Testis (tissue), 3 donors: ENCODE results near the gene MTFMT. TPM values are rescaled to one million over a fixed set of nuclear protein-coding genes. Genes with fewer than 3 reads are reported as not detected.

Source experiments
- DNase-seq: peaks from one replicate; pipeline ENCODE4 v3.0.0-alpha.2; 2019
- H3K27ac ChIP-seq, 2 donors: fragments of 200-600 bp; sonication (generic); one replicate each; pipeline ENCODE4 v1.5.1; 2019
- H3K27me3 ChIP-seq: fragments of 200-600 bp; sonication (generic); one replicate; pipeline ENCODE4 v1.5.1; 2019
- H3K36me3 ChIP-seq: fragments of 200-600 bp; sonication (generic); one replicate; pipeline ENCODE4 v1.5.1; 2017; ENCODE audit warnings: low read depth; ENCODE audit errors: missing control alignments
- H3K4me1 ChIP-seq: fragments of 200-600 bp; sonication (generic); one replicate; pipeline ENCODE4 v1.5.1; 2019
- H3K4me3 ChIP-seq, 2 donors: fragments of 200-600 bp; sonication (generic); one replicate each; pipeline ENCODE4 v1.5.1; 2017 to 2019
- H3K9me3 ChIP-seq: fragments of 200-600 bp; sonication (generic); one replicate; pipeline ENCODE4 v1.5.1; 2017
- CTCF ChIP-seq, 3 experiments: fragments of 450-650 bp in 2 of 3; fragments of 200-600 bp in 1 of 3; sonication (generic) in 1 of 3; IDR thresholded peaks; one replicate each; pipeline ENCODE4 v1.5.1; 2016 to 2019; ENCODE audit warnings: antibody characterized with exemption in 3 of 3, mild to moderate bottlenecking in 2 of 3, moderate library complexity in 1 of 3
- POLR2A ChIP-seq: fragments of 450-650 bp; IDR thresholded peaks from one replicate; pipeline ENCODE4 v1.6.1; 2017; ENCODE audit warnings: antibody characterized with exemption, mild to moderate bottlenecking, moderate library complexity
- WGBS, 2 donors: methylation state at CpG; one replicate each; pipeline ENCODE4 v1.1.5; 2018; 5-methylcytosine and 5-hydroxymethylcytosine counted together
- intact Hi-C: fragments of 100-400 bp; cut with DNase I; formaldehyde crosslinking; loops from one replicate; pipeline ENCODE4 v1.15.1; 2023; ENCODE audit warnings: low total_unique reads
- polyA plus RNA-seq: library from polyadenylated mRNA; stranded (reverse); fragments of 350-450 nt; fragmentation: Illumina TruSeq; extraction: RNeasy Lipid Tissue Mini Kit (QIAGEN cat#74804); gene quantifications from one replicate; pipeline ENCODE4 v1.2.3, GENCODE V29; 2014; ENCODE audit warnings: low read depth, low replicate concordance; ENCODE audit not compliant: insufficient read depth
- total RNA-seq, 2 donors: library from RNA; depleted of rRNA; stranded (reverse); fragments of >200 nt; gene quantifications; one replicate each; pipeline ENCODE4 v1.2.3, GENCODE V29; 2016

MTFMT gene
- total and polyA plus RNA-seq, 3 donors from 2014 or later = 12.1 to 34.4 (median 33.9) TPM

GRCh38 chr15:65059931-65060596 lies 30.6 kb upstream of the MTFMT start:
- peak overlapping the region in 1 of 2 donors; percentile 69 for H3K27ac ChIP-seq
- 63 to 65% methylated on average over 4 of the region's 4 CpGs for WGBS, 2 donors
- no peaks in the 10 kb centered on the region for H3K27me3 ChIP-seq
- intact Hi-C loops = no loop called here
- TF ChIP-seq POLR2A = no peak
- TF ChIP-seq CTCF (IDR thresholded peaks at IDR 0.05) = no peak
- no peaks in the 10 kb centered on the region for H3K36me3 ChIP-seq
- no peaks in the 10 kb centered on the region for H3K9me3 ChIP-seq
- peaks cover 62% of the 10 kb centered on the region for H3K4me1 ChIP-seq
- no peak overlapping the region for H3K4me3 ChIP-seq
- DNase-seq = no peak

GRCh38 chr15:65059369-65059750 lies 29.9 kb upstream of the MTFMT start:
- intact Hi-C loops = no loop called here
- H3K36me3 ChIP-seq = no peaks in the 10 kb centered on the region
- H3K27ac ChIP-seq = peak overlapping the region in 1 of 2 donors; percentile 69
- no peak overlapping the region for H3K4me3 ChIP-seq
- H3K9me3 ChIP-seq = no peaks in the 10 kb centered on the region
- no peak for DNase-seq
- 87% methylated on average over 3 of the region's 3 CpGs; no CpG with 5 or more reads in 1 of the 2 donors for WGBS, 2 donors
- H3K4me1 ChIP-seq = peaks cover 61% of the 10 kb centered on the region
- TF ChIP-seq POLR2A (no peak), CTCF (IDR thresholded peaks at IDR 0.05) (no peak)
- H3K27me3 ChIP-seq = no peaks in the 10 kb centered on the region

- no peaks in the 10 kb centered on the region for H3K36me3 ChIP-seq
- peaks cover 54% of the 10 kb centered on the region for H3K4me1 ChIP-seq
- H3K9me3 ChIP-seq = no peaks in the 10 kb centered on the region
- TF ChIP-seq POLR2A (no peak), CTCF (IDR thresholded peaks at IDR 0.05) (no peak)
- H3K27me3 ChIP-seq = no peaks in the 10 kb centered on the region
- WGBS, 2 donors = 66 to 75% methylated on average over 8 to 16 of the region's 16 CpGs
- peak overlapping the region in 1 of 2 donors; percentile 69 for H3K27ac ChIP-seq
- intact Hi-C loops = no loop called here
- peak; percentile 59 for DNase-seq
- H3K4me3 ChIP-seq = no peak overlapping the region
These were observed 29.2 kb upstream of the MTFMT start for GRCh38 chr15:65058394-65059368.

GRCh38 chr15:65057549-65057940 lies 28.1 kb upstream of the MTFMT start:
- no peak overlapping the region for H3K4me3 ChIP-seq
- WGBS, 2 donors = 68 to 80% methylated on average over 7 to 8 of the region's 8 CpGs
- no peaks in the 10 kb centered on the region for H3K36me3 ChIP-seq
- H3K27me3 ChIP-seq = no peaks in the 10 kb centered on the region
- DNase-seq = no peak
- intact Hi-C loops = no loop called here
- TF ChIP-seq POLR2A = no peak
- no peaks in the 10 kb centered on the region for H3K9me3 ChIP-seq
- H3K4me1 ChIP-seq = peaks cover 45% of the 10 kb centered on the region
- H3K27ac ChIP-seq = no peak overlapping the region

- no peaks in the 10 kb centered on the region for H3K27me3 ChIP-seq
- intact Hi-C loops = no loop called here
- TF ChIP-seq CTCF (IDR thresholded peaks at IDR 0.05) = no peak
- TF ChIP-seq POLR2A = no peak
- peaks cover 39% of the 10 kb centered on the region for H3K4me1 ChIP-seq
- H3K36me3 ChIP-seq = no peaks in the 10 kb centered on the region
- H3K4me3 ChIP-seq = no peak overlapping the region
- no peak overlapping the region for H3K27ac ChIP-seq
- no peak for DNase-seq
- no peaks in the 10 kb centered on the region for H3K9me3 ChIP-seq
- WGBS, 2 donors = 88 to 90% methylated on average over 8 of the region's 8 CpGs
These were observed 27.6 kb upstream of the MTFMT start for GRCh38 chr15:65056868-65057548.
